GDM1 (cell line): ENCODE results near the gene TNK2.
"Not testable (repeated sequence)": the region's sequence is repeated elsewhere in the genome, so short reads cannot be mapped to it uniquely, and the experiment has no call there.

Source experiments
- DNase-seq: peaks from one replicate; lab custom pipeline; 2025; lab: John Stamatoyannopoulos, UW

The TNK2 gene

GRCh38 chr3:195916991-195917390, 8.6 kb upstream of the TNK2 start:
- DNase-seq: no peak

- DNase-seq: no peak
Measured at GRCh38 chr3:195916291-195916690, 7.9 kb upstream of the TNK2 start.

- no peak for DNase-seq
Measured at GRCh38 chr3:195914648-195915473, 6.5 kb upstream of the TNK2 start.

- not testable (repeated sequence) for DNase-seq
Measured at GRCh38 chr3:195914146-195914545, 5.8 kb upstream of the TNK2 start.

GRCh38 chr3:195913382-195913781, 5.0 kb upstream of the TNK2 start:
- DNase-seq: no peak

- peak; percentile 30 for DNase-seq
Measured at GRCh38 chr3:195911946-195912270, 3.6 kb upstream of the TNK2 start.

GRCh38 chr3:195911041-195911945, 2.9 kb upstream of the TNK2 start:
- DNase-seq: no peak

- DNase-seq: no peak
Measured at GRCh38 chr3:195910499-195910845, 2.1 kb upstream of the TNK2 start.

GRCh38 chr3:195909644-195910498, 1.5 kb upstream of the TNK2 start:
- peak; percentile 75 for DNase-seq

GRCh38 chr3:195908694-195909581, 587 bp upstream of the TNK2 start:
- DNase-seq: no peak

- DNase-seq: no peak
Measured at GRCh38 chr3:195907684-195907933, 742 bp downstream of the TNK2 start.

GRCh38 chr3:195906865-195907683, 1.3 kb downstream of the TNK2 start:
- peak; percentile 28 for DNase-seq

- no peak for DNase-seq
Measured at GRCh38 chr3:195905970-195906864, 2.1 kb downstream of the TNK2 start.

GRCh38 chr3:195904368-195904767, 4.0 kb downstream of the TNK2 start:
- no peak for DNase-seq

- DNase-seq: no peak
Measured at GRCh38 chr3:195903950-195904290, 4.4 kb downstream of the TNK2 start.

- not testable (repeated sequence) for DNase-seq
Measured at GRCh38 chr3:195902634-195903033, 5.7 kb downstream of the TNK2 start.

GRCh38 chr3:195901836-195902585, 6.3 kb downstream of the TNK2 start:
- not testable (repeated sequence) for DNase-seq

- peak; percentile 80 for DNase-seq
Measured at GRCh38 chr3:195900436-195901355, 7.7 kb downstream of the TNK2 start.
